ENCODE measurements around the gene SLC12A4. TPM values are rescaled to one million over a fixed set of nuclear protein-coding genes. Genes with fewer than 3 reads are reported as not detected.
"Not testable (repeated sequence)": the region's sequence is repeated elsewhere in the genome, so short reads cannot be mapped to it uniquely, and the experiment has no call there.

The SLC12A4 gene
- 35.8 and 37.2 TPM in 2 replicates for total RNA-seq (2014; rRNA removed; shearing (Covaris generic))
- polyA plus RNA-seq (2014; cell fraction: nucleus; rRNA removed) = 101 and 169 TPM in 2 replicates

DNA sequence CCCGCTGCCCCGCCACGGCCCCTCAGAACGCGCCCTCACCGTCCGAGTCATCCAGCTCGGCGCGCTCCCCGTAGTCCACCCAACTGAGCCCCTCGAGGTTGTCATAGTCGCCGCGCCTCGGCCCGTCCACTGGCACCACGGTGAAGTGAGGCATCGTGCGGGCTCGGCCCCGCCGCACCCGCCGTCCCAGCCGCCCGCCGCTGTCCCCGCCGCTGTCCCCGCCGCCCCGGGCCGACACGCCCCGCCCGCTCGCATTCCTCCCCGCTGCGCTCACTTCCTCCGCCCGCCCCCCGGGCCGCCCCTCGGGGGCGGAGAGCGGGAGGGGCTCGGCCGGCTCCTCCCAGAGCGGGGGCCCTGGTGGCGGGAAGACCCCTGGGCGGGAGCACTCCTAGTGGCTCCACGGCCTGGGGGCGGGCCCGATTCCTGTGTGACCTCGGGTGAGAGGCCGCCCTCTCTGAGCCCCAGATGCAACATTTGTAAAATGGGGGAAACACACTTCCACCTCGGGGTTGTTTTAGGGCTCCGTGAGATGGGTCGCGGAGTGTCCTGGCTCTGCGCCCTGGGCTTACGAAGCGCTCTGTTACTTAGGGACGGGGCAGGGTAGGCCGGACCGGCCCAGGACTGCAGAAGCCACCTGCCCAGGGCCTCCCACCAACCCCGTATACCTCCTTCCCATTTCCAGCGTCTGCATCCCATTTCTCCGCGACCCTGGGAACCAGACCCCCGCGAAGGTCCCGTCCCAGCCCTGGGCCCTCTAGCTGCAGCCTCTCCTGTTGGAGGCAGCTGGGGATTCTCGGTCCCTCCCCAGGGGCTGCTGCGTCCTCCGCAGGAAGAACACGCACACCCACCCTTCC is at the start of gene SLC12A4:
TSS of gene SLC12A4 (minus strand) at position 238 of the 854 bp plus-strand sequence. CDS start at position 154, 84 bp downstream.
- peak; percentile 60 for DNase-seq (ENCODE audit: extremely low read depth, low read depth)

DNA sequence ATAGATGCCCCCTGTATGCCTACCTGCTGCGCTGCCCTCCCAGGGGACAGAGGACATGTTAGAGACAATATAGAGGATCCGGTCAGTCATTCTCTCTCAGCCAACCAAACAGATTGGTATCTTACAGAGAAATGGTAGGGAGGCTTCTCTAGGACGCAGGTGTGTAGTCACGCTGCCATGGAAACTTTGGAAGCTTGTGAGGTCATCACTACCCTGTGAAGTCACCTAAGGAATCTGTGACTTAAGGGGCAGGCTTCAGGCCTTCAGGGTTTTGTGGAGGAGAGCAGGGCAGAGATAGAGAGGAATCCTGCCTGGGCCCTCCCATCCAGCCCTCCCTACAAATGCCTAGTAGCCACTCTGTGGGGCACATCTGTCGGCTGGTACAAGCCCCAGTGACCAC is 47.2 kb upstream of the SLC12A4 start, which contains the start of gene DPEP2NB:
TSS of gene DPEP2NB (minus strand) at position 231 of the 400 bp plus-strand sequence. CDS start at position 90, 141 bp downstream.
- no peak for DNase-seq (ENCODE audit: extremely low read depth, low read depth)

DNA sequence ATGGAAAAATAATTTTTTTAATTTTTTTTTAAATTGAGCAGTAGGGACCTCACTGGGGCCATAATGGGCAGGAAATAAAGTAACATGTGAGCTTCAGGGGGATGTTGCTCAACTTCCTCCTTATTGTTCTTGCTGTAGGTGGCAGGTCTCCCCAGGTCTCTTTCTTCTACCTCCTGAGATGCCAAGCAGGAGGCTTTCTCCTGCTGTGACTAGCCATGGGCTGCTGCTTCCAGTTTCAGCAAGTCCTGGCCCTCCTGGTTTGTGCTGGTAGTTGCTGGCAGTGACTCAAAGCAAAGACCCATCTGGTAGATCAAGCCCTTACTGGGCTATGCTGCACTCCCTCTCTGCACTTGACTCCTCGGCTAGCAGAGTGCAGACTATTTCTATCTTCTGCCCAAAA is 45.0 kb upstream of the SLC12A4 start:
- no peak for DNase-seq (ENCODE audit: extremely low read depth, low read depth)

DNA sequence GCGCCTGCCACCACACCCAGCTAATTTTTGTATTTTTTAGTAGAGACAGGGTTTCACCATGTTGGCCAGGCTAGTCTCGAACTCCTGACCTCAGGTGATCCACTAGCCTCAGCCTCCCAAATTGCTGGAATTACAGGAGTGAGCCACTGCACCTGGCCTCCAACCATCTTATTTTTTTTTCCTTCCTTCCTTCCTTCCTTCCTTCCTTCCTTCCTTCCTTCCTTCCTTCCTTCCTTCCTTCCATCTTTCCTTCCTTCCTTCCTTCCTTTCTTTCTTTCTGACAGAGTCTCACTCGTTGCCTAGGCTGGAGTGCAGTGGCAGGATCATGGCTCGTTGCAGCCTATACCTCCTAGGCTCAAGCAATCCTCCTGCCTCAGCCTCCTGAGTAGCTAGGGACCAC is 41.4 kb upstream of the SLC12A4 start:
- DNase-seq (ENCODE audit: extremely low read depth, low read depth) = not testable (repeated sequence)

DNA sequence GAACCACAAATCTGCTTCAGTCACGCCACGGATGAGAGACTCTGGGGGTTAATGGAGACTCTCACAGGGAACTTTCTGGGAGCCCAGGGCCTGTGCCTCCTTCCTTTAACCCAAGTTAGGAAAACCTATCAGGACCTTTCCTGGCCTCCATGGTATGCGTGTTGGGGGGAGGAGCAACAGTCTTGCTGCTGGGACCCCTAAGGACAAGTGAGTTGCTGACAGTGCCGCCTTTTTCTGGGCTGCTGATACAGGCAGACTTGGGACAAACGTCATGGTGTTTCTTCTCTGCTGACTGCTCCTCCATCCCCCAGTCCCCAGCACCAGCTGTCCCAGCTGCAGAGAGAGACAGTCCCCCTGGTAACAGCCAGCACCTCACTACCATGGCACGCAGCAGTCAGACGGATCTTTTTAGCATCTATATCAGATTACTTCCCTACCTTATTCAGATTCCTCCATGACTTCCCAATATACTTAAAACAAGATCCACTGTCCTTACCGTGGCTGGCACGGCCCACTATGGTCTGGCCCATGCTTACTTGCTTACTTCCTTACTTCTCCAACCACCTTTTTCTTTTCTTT is 40.8 kb upstream of the SLC12A4 start:
- DNase-seq (ENCODE audit: extremely low read depth, low read depth) = no peak

DNA sequence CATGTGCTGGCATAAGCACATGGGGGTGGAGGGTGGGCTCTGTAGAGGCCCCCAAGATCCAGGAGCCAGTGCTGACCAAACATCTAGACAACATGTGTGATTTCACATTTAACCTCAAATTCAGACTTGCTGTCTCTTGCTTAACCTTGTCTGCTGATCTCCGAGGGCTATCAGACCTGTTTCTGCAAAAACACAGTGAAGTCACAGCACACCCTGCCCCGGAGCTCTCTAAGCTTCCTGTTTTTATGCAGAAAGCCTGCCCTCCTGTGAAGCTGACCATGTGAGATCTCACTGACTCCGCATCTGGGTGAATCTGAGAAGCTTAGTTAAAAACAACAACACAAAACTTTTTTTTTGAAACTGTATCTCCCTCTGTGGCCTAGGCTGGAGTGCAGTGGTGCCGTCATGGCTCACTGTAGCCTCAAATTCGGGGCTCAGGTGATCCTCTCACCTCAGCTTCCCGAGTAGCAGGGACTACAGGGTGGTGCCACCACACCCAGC is 37.4 kb upstream of the SLC12A4 start:
- no peak for DNase-seq (ENCODE audit: extremely low read depth, low read depth)

DNA sequence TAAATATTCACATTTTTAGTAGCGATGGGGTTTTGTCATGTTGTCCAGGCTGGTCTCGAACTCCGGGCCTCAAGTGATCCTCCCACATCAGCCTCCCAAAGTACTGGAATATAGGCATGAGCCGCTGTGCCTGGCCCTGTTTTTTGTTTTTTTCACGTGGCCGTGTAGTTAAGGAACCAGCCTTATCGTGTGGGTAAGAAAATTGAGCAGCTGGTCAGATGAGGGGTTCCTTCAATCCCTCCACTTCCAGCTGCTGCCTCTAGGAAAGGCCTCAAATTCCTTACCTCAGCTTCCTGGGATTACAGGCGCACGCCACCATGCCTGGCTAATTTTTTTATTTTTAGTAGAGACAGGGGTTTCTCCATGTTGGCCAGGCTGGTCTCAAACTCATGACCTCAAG is 36.8 kb upstream of the SLC12A4 start:
- DNase-seq (ENCODE audit: extremely low read depth, low read depth) = no peak

DNA sequence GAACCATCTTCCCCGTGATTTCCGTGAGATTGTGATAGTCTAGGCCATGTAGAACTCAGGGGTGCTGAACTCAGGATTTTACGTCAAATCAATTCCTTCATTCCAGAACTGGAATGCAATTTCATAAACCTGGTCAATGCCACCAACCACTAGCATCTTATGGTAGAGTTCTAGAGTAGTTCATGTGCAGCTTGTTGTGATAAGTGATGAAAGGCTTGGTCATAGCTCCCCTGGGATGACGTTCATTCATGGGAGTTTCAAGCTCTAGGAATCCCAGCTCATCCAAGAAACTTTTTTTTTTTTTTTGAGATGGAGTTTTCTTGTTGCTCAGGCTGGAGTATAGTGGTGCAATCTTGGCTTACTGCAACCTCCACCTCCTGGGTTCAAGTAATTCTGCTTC is 34.6 kb upstream of the SLC12A4 start:
- DNase-seq (ENCODE audit: extremely low read depth, low read depth) = no peak

DNA sequence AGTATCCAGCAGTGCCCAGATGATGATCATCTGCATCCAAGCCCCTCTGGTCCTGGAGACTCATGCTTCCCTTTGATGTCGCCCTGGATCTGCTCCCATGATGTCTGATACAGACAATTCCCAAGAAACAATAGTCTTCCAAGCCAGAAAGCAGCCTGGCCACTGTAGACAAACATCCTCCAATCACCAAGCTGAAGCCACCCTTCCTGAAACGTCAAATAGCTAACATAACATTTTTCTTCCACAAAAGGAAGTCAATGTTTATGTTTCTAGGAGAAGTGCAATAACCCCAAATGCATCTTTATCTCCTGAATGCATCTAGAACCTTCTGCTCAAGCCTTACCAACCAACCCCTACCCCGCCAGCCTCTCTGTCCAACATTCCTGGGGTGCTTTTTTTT is 32.0 kb upstream of the SLC12A4 start:
- no peak for DNase-seq (ENCODE audit: extremely low read depth, low read depth)

DNA sequence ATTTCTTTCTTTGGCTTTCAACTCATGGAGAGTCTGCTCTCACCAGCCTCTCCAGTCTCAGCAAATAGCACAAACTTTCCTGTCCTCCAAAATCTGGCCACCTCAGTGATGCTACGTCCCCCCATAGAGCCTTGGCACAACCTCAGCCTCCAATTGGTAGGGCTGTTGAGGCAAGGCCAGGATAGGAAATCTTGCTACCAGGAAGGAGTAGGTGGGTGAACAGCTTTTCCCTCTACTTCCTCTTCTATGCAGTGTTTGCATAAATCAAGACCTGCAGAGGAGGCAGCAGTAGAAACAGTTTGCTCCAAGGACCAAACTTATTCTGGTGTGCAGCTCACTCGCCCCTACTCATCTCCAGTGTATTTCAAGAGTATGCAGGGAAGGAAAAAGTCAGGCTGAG is 31.5 kb upstream of the SLC12A4 start:
- no peak for DNase-seq (ENCODE audit: extremely low read depth, low read depth)

DNA sequence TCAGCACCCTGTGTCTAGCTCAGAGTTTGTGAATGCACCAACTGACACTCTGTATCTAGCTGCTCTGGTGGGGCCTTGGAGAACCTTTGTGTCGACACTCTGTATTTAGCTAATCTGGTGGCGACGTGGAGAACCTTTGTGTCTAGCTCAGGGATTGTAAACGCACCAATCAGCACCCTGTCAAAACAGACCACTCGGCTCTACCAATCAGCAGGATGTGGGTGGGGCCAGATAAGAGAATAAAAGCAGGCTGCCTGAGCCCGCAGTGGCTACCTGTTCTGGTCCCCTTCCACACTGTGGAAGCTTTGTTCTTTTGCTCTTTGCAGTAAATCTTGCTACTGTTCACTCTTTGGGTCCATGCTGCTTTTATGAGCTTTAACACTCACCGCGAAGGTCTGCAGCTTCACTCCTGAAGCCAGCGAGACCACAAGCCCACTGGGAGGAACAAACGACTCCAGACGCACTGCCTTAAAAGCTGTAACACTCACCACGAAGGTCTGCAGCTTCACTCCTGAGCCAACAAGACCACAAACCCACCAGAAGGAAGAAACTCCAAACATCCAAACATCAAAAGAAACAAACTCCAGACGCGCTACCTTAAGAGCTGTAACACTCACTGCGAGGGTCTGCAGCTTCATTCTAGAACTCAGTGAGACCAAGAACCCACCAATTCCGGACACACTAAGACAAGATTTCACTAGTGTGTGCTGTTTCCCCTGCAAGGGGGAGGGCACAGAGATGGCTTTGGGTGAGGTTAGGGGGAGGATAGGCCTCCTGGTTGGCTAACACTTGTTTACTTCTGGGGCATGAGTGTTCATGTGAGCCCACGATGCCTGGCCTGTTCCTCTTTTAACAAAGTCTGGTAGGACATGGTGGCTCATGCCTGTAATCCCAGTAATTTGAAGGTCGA is 30.6 kb upstream of the SLC12A4 start, which contains the start of gene DPEP2:
TSS of gene DPEP2 (minus strand) at position 706 of the 910 bp plus-strand sequence. CDS start 6,272 bp downstream, outside the sequence.
- DNase-seq (ENCODE audit: extremely low read depth, low read depth) = not testable (repeated sequence)

DNA sequence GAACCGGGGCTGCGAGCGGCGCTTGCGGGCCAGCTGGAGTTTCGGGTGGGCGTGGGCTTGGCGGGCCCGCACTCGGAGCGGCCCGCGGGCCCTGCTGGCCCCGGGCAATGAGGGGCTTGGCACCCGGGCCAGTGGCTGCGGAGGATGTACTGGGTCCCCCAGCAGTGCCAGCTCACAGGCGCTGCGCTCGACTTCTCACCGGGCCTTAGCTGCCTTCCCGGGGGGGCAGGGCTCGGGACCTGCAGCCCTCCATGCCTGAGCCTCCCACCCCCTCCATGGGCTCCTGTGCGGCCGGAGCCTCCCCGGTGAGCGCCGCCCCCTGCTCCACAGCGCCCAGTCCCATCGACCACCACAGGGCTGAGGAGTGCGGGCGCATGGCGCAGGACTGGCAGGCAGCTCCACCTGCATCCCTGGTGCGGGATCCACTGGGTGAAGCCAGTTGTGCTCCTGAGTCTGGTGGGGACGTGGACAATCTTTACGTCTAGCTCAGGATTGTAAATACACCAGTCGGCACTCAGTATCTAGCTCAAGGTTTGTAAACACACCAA is 29.9 kb upstream of the SLC12A4 start:
- not testable (repeated sequence) for DNase-seq (ENCODE audit: extremely low read depth, low read depth)

DNA sequence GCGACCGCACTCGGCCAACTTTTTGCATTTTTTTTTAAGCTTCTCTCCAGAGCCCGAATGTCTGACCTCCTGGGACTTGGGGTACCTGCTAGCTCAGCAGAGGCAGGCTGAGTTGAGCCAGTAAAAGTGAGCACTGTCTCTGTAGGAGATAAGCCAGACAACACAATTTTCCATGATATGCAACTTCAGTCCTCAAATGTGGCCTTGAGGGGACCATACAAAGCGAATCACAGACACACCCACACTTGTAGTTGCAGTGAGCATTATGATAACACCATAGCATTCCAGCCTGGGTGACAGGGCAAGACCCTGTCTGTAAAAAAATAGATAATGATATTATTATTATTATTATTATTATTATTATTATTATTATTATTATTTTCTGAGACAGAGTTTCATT is 28.2 kb upstream of the SLC12A4 start:
- DNase-seq (ENCODE audit: extremely low read depth, low read depth) = no peak

DNA sequence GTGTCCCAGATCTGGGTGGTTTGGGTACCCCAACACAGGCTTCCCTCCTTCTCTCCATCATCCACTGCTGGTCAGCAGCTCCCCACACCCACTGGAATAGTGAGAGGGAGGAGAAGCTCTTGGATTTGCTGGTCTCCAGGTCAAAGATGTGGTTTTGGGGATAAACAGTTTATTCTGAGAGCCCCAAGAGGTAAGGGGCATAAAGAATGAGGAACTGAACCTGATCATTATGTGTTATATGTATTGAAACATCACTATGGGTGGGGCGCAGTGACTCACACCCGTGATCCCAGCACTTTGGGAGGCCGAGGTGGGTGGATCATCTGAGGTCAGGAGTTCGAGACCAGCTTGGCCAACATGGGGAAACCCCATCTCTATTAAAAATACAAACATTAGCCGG is 27.0 kb upstream of the SLC12A4 start:
- DNase-seq (ENCODE audit: extremely low read depth, low read depth) = no peak

DNA sequence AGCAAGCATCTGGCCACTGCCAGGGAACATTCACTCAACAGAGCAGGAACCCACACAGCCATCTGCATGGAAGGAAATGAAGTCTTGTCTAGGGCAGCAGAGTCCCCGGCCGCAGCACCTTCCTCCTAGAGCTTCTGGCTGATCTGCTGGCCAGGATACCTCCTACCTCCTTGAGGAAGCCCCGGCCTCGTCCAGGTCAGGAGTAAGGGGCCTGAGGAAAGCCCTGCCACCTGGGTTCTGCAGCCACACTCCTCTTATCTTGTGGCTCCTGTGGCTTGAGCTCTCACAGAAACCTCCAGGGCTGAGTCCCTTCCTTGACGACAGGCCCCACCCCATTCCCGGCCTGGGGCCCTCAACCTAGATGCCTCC is 25.6 kb upstream of the SLC12A4 start:
- DNase-seq (ENCODE audit: extremely low read depth, low read depth) = not testable (repeated sequence)

DNA sequence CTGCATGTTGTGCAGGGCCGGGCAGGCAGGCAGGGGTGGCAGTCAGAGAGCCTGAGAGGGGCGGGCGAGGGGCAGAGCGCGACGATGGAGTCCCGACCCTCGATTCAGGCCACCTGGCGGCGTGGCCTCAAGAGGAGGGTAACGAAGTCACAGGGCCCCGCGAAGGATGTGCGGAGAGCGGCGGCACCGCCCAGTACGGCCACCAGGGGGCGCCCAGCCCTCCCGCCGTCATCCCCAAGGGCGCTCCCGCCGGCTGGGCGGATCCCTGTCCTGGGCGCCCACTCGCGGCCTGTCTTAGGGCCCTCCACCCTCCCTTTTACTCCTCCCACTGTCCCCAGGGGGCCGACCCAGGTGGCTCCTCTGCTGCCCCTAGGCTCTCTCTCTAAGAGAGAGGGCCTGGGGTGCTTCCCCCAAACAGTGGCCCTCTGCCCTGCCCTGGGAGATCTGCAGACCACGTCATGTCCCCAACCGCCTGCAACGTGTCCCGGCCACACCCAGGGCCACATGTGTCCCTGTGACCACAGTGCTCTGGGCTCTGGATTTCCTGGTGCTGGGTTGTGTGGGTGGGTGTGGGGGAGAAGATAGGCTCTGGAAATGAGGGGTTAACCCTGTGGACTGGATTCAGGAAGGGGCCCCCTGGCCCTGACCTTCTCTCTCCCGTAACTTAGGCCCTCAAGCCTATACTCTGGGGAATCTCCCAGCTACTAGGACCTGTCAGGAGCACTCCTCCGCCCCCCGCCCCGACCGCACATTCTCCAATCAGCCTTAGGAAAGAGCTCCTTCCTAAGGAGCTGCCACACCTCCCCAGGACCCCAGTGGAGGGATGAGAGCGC is 25.0 kb upstream of the SLC12A4 start:
- DNase-seq (ENCODE audit: extremely low read depth, low read depth) = peak; percentile 69

DNA sequence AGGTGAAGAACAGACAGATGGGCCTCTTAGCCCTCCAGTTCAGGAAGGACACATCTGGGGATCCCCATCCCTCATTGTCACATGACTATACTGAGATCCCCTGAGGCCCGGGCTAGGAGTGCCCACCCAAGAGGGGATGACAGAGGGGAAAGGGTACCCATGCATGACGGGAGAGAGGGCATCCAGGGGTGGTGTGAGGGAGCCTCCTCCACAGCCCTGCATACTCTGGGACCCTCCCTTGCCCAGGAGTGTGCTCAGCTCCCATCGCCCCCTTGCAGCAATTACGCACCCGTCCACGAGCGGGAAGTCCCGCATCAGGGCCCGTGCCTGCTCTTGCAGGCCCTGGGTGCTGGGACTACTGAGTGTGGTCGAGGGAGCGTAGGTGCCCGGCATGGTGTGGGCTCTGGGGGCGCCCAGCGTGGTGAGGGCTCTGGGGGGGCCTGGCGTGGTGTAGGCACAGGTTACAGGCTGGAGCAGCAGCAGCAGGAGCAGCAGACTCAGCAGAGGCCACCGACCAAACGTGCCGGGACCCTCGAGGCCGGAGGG is 24.3 kb upstream of the SLC12A4 start:
- no peak for DNase-seq (ENCODE audit: extremely low read depth, low read depth)

DNA sequence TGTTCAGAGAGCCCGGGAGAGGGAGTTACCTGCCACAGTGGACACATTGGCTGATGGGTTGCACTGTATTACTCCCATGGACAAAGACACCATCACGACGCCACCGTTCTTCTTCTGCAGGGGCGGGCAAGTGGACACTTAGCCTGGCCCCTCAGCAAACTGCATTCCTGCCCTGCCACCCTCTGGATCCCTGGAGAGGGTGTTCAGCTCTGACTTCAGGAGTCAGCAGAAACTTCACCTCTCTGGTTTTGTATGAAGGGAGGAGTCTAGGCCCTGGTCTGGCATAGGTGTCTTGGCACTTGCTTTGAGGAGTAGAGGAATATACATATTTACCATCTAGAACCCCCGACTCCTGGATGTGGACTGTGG is 21.6 kb upstream of the SLC12A4 start:
- DNase-seq (ENCODE audit: extremely low read depth, low read depth) = no peak

DNA sequence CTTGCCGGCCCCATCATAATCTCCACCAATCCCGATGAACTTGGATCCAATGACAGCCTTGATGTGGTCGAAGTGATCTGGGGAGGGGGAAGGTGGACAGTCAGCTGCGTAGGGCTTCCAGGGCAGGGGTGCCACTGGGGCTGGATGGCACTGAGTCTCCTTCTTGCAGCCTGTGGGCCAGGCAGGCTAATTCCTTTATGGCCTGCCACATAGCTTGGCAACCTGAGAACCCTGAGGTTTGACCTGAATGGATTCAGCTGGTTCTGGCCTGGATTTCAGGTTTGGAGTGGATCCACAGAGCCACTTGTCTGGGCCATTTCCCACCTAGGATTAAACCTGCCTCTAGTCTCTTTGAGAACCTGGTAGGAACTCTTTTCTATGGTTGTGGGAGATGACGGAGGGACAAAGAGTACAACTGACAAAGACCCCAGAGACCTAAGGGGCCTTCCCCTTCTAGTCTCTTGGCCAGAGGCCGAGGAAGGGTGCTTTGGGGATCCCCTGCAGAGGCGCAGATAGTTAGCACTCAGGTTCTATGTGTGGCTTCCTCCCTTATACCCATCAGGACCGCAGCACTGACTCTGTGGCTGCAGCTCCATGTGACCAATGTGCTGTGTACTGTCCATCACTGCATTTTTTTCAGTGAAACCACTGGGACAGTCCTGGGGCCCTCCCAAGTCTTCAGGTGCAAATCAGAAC is 21.0 kb upstream of the SLC12A4 start:
- DNase-seq (ENCODE audit: extremely low read depth, low read depth) = no peak
